ENCODE measurements around the gene ARHGAP20. TPM values are rescaled to one million over a fixed set of nuclear protein-coding genes. Genes with fewer than 3 reads are reported as not detected.

Gene ARHGAP20
- total RNA-seq, 4 donors from 2014 or later, result 5.1 to 9.4 (median 6.9) TPM

- Histone ChIP-seq H3K27me3 (no peaks in the 10 kb centered on the region), H3K4me3 (no peak overlapping the region), H3K9me3 (no peaks in the 10 kb centered on the region), H3K36me3 (no peaks in the 10 kb centered on the region), H3K4me1 (peaks cover 0 to 11% (median 6%) of the 10 kb centered on the region in 4 donors), H3K27ac (replicated peaks in 1 of 4) (no peak overlapping the region)
- no peak for DNase-seq (ENCODE audit: extremely low spot score)
- intact Hi-C loops (cut with DNase I), result no loop called here
- TF ChIP-seq POLR2AphosphoS5 (IDR thresholded peaks at IDR 0.05), result no peak
- TF ChIP-seq EP300 (IDR thresholded peaks at IDR 0.05), result no peak
- TF ChIP-seq CTCF (IDR thresholded peaks at IDR 0.05), result no peak
- no peak for TF ChIP-seq POLR2A (IDR thresholded peaks at IDR 0.05; ENCODE audit: low read depth)
- WGBS, result 92% methylated on average over 4 of the region's 4 CpGs
These were observed 22.9 kb downstream of the ARHGAP20 start for GRCh38 chr11:110689306-110689705.

GRCh38 chr11:110679323-110679975, 32.8 kb downstream of the ARHGAP20 start:
- Histone ChIP-seq H3K4me3 (no peak overlapping the region), H3K9me3 (no peaks in the 10 kb centered on the region), H3K27ac (replicated peaks in 1 of 4) (no peak overlapping the region), H3K36me3 (no peaks in the 10 kb centered on the region), H3K27me3 (no peaks in the 10 kb centered on the region), H3K4me1 (no peaks in the 10 kb centered on the region)
- TF ChIP-seq CTCF (IDR thresholded peaks at IDR 0.05) (no peak), POLR2A (IDR thresholded peaks at IDR 0.05; ENCODE audit: low read depth) (no peak), EP300 (IDR thresholded peaks at IDR 0.05) (no peak), POLR2AphosphoS5 (IDR thresholded peaks at IDR 0.05) (no peak)
- WGBS, result 82% methylated on average over 2 of the region's 2 CpGs
- DNase-seq (ENCODE audit: extremely low spot score), result no peak
- intact Hi-C loops (cut with DNase I), result no loop called here

DNA sequence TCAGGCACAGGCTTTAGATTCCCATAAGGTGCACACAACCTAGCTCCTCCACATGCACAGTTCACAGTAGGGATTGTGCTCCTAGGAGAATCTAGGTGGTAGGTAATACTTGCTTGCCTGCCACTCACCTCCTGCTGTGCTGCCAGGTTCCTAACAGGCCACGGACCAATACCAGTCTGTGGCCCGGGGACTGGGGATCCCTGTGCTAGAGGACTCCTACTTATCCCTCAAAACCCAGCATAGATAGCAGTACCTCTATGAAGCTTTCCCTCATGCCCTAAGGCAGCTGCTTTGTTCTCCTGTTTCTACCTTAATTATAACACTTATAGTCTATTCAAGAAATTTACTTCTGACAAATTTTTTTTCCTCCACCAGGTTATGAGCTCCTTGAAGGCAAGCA, 36.7 kb downstream of the ARHGAP20 start:
- no peaks in the 10 kb centered on the region for H3K4me1 ChIP-seq
- 86% methylated on average over 2 of the region's 2 CpGs for WGBS
- no peaks in the 10 kb centered on the region for H3K36me3 ChIP-seq
- H3K9me3 ChIP-seq, result no peaks in the 10 kb centered on the region
- H3K4me3 ChIP-seq, result no peak overlapping the region
- intact Hi-C loops (cut with DNase I), result no loop called here
- no peak overlapping the region for H3K27ac ChIP-seq (replicated peaks in 1 of 4)
- H3K27me3 ChIP-seq, result no peaks in the 10 kb centered on the region
- TF ChIP-seq POLR2AphosphoS5 (IDR thresholded peaks at IDR 0.05) (no peak), EP300 (IDR thresholded peaks at IDR 0.05) (no peak), CTCF (IDR thresholded peaks at IDR 0.05) (no peak), POLR2A (IDR thresholded peaks at IDR 0.05; ENCODE audit: low read depth) (no peak)
- DNase-seq (ENCODE audit: extremely low spot score), result no peak

GRCh38 chr11:110665689-110666465, 46.4 kb downstream of the ARHGAP20 start:
- no peak for TF ChIP-seq EP300 (IDR thresholded peaks at IDR 0.05)
- Histone ChIP-seq H3K36me3 (no peaks in the 10 kb centered on the region), H3K27me3 (no peaks in the 10 kb centered on the region), H3K4me3 (no peak overlapping the region), H3K9me3 (peaks cover 0 to 5% (median 0%) of the 10 kb centered on the region in 4 donors), H3K27ac (replicated peaks in 1 of 4) (no peak overlapping the region), H3K4me1 (no peaks in the 10 kb centered on the region)
- intact Hi-C loops (cut with DNase I), result no loop called here
- DNase-seq (ENCODE audit: extremely low spot score), result no peak
- 99% methylated on average over 7 of the region's 7 CpGs for WGBS

DNA sequence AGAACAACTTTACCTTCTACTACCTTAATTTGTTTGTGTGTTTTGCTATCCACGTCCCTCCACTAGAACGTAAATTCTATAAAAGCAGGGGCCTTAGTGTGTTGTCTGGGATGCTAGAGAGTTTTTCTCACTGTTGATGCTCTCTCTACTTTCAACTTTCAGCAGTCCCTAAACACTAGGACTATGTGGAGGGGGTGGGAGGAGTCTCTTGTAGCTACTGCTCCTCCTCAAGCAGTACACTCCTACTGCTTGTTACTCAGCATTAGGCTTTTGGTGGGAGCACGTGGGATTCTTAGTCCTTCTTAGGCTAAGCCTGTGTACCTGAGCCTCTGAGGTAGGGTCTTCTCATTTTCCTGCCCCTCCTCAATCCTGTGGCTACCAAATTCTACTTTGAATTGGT, 56.3 kb downstream of the ARHGAP20 start:
- H3K27me3 ChIP-seq, result no peaks in the 10 kb centered on the region
- DNase-seq (ENCODE audit: extremely low spot score), result no peak
- peaks cover 0 to 23% (median 10%) of the 10 kb centered on the region in 4 donors for H3K9me3 ChIP-seq
- TF ChIP-seq POLR2A (IDR thresholded peaks at IDR 0.05; ENCODE audit: low read depth) (no peak), POLR2AphosphoS5 (IDR thresholded peaks at IDR 0.05) (no peak), EP300 (IDR thresholded peaks at IDR 0.05) (no peak), CTCF (IDR thresholded peaks at IDR 0.05) (no peak)
- no peaks in the 10 kb centered on the region for H3K4me1 ChIP-seq
- whole genome bisulfite sequencing, result 89% methylated on average over 3 of the region's 3 CpGs
- intact Hi-C loops (cut with DNase I), result no loop called here
- H3K36me3 ChIP-seq, result no peaks in the 10 kb centered on the region
- H3K27ac ChIP-seq (replicated peaks in 1 of 4), result no peak overlapping the region
- no peak overlapping the region for H3K4me3 ChIP-seq

Data from esophagus muscularis mucosa (tissue), 4 donors.